A673 (cell line): ENCODE data around the gene GSTA2.
"Not testable (repeated sequence)": the region's sequence is repeated elsewhere in the genome, so short reads cannot be mapped to it uniquely, and the experiment has no call there.

Experiments used
- CTCF ChIP-seq: fragments of 300-800, 200-600 bp; sonication (generic); conservative IDR thresholded peaks from 2 replicates; pipeline ENCODE4 v1.5.1; 2017; ENCODE audit warnings: low read depth, mild to moderate bottlenecking, antibody characterized with exemption, low read length, moderate library complexity, mixed read lengths
- EZH2 ChIP-seq: fragments of 200-600 bp; sonication (generic); IDR thresholded peaks from 2 replicates; pipeline ENCODE4 v1.6.1; 2017; ENCODE audit warnings: borderline replicate concordance, low read depth, mild to moderate bottlenecking, mixed read lengths, antibody characterized with exemption, low read length; ENCODE audit not compliant: poor library complexity, severe bottlenecking

- not testable (repeated sequence) for TF ChIP-seq CTCF, EZH2
Observed at GRCh38 chr6:52794366-52794765, 31.1 kb upstream of the GSTA2 start.
